Stimulated activated effector memory CD8-positive, alpha-beta T cell treated with anti-CD3 and anti-CD28 coated beads, Interleukin-12 subunit alpha, Interleukin-12 subunit beta, amount 100 ng/mL, for 72 hours (primary cell): ENCODE data around the gene CX3CR1.

Experiments used
- ATAC-seq: fragments of 150-1000 bp; cut with Tn5 transposase; 2 replicates; pipeline ENCODE4 v1.10.0; 2021
- DNase-seq, 2 donors: peaks; one replicate each; pipeline ENCODE4 v3.0.0; 2021 to 2022; ENCODE audit warnings: low spot score in 2 of 2
- H3K27ac Mint-ChIP-seq: one replicate; pipeline ENCODE4 v1.8.0; 2022; ENCODE audit warnings: mild to moderate bottlenecking, mixed read lengths
- H3K36me3 Mint-ChIP-seq: one replicate; pipeline ENCODE4 v1.8.0; 2022; ENCODE audit warnings: mild to moderate bottlenecking, mixed read lengths
- H3K4me1 Mint-ChIP-seq: one replicate; pipeline ENCODE4 v1.8.0; 2022; ENCODE audit warnings: mixed read lengths
- H3K4me3 Mint-ChIP-seq: one replicate; pipeline ENCODE4 v1.8.0; 2022; ENCODE audit warnings: mild to moderate bottlenecking, mixed read lengths
- H3K9me3 Mint-ChIP-seq: one replicate; pipeline ENCODE4 v1.8.0; 2022; ENCODE audit warnings: mixed read lengths

CX3CR1 gene

GRCh38 chr3:39299279-39299678, 19.4 kb upstream of the CX3CR1 start:
- Mint-ChIP-seq H3K27ac (no peak overlapping the region), H3K9me3 (peaks cover 21% of the 10 kb centered on the region), H3K36me3 (peaks cover 6% of the 10 kb centered on the region)

DNA sequence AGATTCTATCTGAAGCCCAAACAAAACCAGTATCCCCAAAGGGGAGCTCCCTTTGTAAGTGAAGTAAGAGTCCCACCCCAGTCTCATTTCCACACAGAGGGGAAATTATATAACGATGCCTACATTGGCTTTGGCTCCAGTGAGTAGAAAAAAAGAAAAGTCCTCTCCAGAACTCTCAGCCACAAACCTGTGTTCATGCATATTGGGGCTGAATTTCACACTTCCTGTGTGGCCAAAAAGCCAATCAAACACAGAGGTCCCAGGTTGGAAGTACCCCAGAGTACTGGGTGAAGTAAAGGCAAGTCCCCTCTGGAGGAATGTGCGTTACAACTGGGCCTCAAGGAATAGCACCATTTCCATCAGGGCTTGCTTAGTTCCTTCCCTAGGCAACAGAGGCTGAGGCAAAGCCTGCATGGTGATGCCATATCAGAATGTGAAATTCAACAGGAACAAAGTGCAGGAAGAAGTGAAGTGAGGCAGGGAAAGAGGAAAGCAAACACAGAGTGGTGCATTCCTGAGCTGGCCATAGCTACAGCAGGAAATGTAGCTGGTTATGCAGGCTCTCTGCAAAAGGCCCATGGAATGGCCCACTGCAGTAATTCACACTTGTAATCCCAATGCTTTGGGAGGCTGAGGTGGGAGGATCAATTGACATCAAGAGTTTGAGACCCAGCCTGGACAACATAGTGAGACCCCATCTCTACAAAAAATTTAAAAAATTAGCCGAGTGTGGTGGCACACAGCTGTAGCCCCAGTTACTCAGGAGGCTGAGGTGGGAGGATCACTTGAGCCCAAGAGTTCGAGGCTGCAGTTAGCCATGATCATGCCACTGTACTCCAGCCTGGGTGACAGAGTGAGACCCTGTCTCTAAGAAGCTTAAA, 16.6 kb upstream of the CX3CR1 start:
- Mint-ChIP-seq H3K4me1 (peaks cover 24% of the 10 kb centered on the region), H3K27ac (no peak overlapping the region), H3K9me3 (peaks cover 13% of the 10 kb centered on the region), H3K4me3 (no peak overlapping the region), H3K36me3 (peaks cover 6% of the 10 kb centered on the region)
- no peak for DNase-seq
- ATAC-seq: no peak

More at GRCh38 chr3:39299279-39299678, 19.4 kb upstream of the CX3CR1 start:
- no peak for ATAC-seq
- H3K4me1 Mint-ChIP-seq: peaks cover 13% of the 10 kb centered on the region
- no peak overlapping the region for H3K4me3 Mint-ChIP-seq
- DNase-seq: no peak

GRCh38 chr3:39295184-39295775, 15.4 kb upstream of the CX3CR1 start:
- DNase-seq: no peak
- Mint-ChIP-seq H3K27ac (no peak overlapping the region), H3K4me3 (no peak overlapping the region), H3K4me1 (peaks cover 25% of the 10 kb centered on the region), H3K36me3 (peaks cover 6% of the 10 kb centered on the region), H3K9me3 (peaks cover 11% of the 10 kb centered on the region)
- peak; percentile 89 for ATAC-seq

DNA sequence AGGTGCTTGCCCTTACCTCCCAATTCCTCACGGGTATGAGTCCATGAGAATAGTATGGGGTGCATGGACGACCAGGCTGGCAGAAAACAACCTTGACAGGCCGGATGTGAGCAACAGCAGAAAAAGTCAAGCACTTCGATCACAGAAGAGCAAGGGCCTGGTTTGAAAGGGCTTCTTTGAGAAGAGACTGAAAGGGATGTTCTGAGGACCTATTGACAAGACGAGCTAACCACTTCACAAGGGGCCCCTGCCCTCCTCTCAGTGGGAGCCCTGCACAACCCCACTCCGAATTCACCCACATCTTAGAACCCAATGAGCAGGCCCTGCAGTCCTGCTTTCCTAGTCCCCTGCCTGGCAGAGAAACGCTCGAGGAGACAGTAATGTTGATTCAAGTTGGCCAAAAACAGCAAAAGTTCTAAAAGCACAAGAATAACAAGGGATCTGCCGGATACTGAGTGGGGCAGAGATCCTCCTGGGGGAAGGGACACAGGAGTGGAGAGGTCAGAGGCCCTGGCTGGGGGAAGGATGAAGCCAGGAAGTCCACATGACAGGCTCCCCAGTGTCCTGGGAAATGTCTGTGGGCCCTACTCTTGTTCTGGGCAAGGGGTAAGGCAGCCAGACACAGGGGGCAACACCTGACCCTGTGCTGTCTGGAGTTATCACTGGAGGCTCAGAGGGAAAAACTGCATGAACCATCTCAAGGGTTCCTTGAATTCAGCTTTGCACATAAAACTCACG, 14.8 kb upstream of the CX3CR1 start:
- no peak for DNase-seq
- peaks cover 31% of the 10 kb centered on the region for H3K4me1 Mint-ChIP-seq
- no peak overlapping the region for H3K27ac Mint-ChIP-seq

GRCh38 chr3:39292961-39293360, 13.1 kb upstream of the CX3CR1 start:
- Mint-ChIP-seq H3K9me3 (no peaks in the 10 kb centered on the region), H3K4me3 (no peak overlapping the region), H3K27ac (no peak overlapping the region), H3K36me3 (no peaks in the 10 kb centered on the region), H3K4me1 (peaks cover 45% of the 10 kb centered on the region)
- DNase-seq (no peak), ATAC-seq (no peak)

More for the DNA sequence above, 14.8 kb upstream of the CX3CR1 start:
- peaks cover 6% of the 10 kb centered on the region for H3K36me3 Mint-ChIP-seq
- no peak overlapping the region for H3K4me3 Mint-ChIP-seq
- H3K9me3 Mint-ChIP-seq: peaks cover 7% of the 10 kb centered on the region
- ATAC-seq: no peak

DNA sequence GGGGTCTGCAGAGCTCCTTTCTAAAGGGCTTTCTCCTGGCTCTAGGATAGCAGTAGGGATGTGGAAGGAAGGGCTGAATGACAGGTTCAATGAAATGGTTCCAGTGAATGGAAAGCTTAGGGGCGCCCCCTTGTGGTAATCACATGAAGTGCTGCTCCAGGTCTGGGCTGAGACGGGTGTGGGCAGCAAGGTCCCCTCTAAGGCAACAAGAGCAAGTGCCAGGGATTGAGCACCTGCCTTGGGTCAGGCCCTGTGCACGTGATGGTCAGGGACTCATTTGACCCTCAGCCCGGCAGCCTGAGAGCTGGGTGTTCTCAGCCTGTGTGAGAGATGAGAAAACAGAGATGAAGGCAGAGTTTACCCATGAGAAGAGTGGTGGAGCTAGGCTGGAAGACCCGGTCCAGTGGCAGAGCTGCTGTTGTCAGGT, 12.1 kb upstream of the CX3CR1 start:
- DNase-seq (peak; percentile 78 to 91), ATAC-seq (peak; percentile 23)
- Mint-ChIP-seq H3K9me3 (no peaks in the 10 kb centered on the region), H3K36me3 (no peaks in the 10 kb centered on the region), H3K4me1 (peaks cover 48% of the 10 kb centered on the region), H3K27ac (peak overlapping the region; percentile 38), H3K4me3 (no peak overlapping the region)

GRCh38 chr3:39290255-39290654, 10.4 kb upstream of the CX3CR1 start:
- H3K4me1 Mint-ChIP-seq: peaks cover 41% of the 10 kb centered on the region
- ATAC-seq (no peak), DNase-seq (no peak)
- no peak overlapping the region for H3K4me3 Mint-ChIP-seq
- H3K9me3 Mint-ChIP-seq: no peaks in the 10 kb centered on the region
- peak overlapping the region; percentile 17 for H3K27ac Mint-ChIP-seq
- H3K36me3 Mint-ChIP-seq: no peaks in the 10 kb centered on the region

DNA sequence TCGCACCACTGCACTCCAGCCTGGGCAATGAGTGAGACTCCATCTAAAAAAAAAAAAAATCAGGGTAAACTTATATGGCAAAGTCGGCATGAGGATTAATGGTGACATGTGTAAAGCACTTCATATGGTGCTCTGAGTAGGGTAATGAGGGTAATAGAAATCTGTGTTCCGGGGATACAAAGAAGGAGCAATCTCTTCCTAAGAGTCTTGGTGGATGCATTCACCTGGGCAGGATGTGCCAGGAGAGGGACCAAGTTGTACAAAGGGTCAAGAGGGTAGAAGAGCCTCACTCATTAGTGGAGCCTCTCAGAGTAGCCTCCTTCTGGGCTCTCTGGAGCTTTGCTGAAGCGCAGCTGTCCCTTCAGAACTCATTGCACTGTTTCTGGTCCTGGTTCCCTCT, 9.3 kb upstream of the CX3CR1 start:
- no peak for DNase-seq
- Mint-ChIP-seq H3K27ac (no peak overlapping the region), H3K36me3 (no peaks in the 10 kb centered on the region), H3K9me3 (no peaks in the 10 kb centered on the region), H3K4me1 (peaks cover 43% of the 10 kb centered on the region), H3K4me3 (no peak overlapping the region)
- ATAC-seq: no peak

DNA sequence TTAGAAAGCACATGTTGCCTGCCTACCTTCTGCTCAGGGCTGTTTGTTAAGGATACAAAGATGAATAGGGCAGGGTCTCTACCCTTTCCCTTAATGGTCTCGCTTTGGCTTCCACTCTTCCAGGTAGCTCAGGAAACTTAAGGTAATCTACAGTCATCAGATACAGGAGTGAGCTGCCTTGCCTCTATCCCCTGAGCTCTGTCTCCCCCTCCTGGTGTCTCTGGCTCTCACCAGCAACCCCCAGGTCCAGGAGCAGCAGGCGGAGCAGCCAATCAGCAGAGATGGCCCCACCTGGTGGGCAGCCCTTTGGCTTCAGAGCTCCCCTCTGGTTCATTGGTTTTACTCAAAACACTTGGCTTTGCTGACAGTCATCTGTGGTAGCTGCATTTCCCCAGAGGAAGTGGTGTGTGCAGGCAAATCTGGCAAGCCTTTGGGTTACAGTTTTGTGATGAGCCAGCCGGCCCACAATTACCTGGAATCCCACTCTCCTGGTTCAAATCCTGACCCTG, 8.5 kb upstream of the CX3CR1 start:
- Mint-ChIP-seq H3K4me3 (no peak overlapping the region), H3K36me3 (no peaks in the 10 kb centered on the region), H3K9me3 (no peaks in the 10 kb centered on the region), H3K27ac (peak overlapping the region; percentile 75), H3K4me1 (peaks cover 43% of the 10 kb centered on the region)
- ATAC-seq (peak; percentile 99), DNase-seq (peak; percentile 71 to 90)

GRCh38 chr3:39287216-39288164, 7.7 kb upstream of the CX3CR1 start:
- H3K27ac Mint-ChIP-seq: peak overlapping the region; percentile 75
- H3K4me3 Mint-ChIP-seq: no peak overlapping the region
- peaks cover 40% of the 10 kb centered on the region for H3K4me1 Mint-ChIP-seq
- no peaks in the 10 kb centered on the region for H3K36me3 Mint-ChIP-seq
- DNase-seq (no peak), ATAC-seq (no peak)
- H3K9me3 Mint-ChIP-seq: no peaks in the 10 kb centered on the region

GRCh38 chr3:39286771-39287170, 6.9 kb upstream of the CX3CR1 start:
- Mint-ChIP-seq H3K4me1 (peaks cover 42% of the 10 kb centered on the region), H3K36me3 (no peaks in the 10 kb centered on the region), H3K9me3 (no peaks in the 10 kb centered on the region), H3K4me3 (no peak overlapping the region), H3K27ac (no peak overlapping the region)
- ATAC-seq: no peak
- no peak for DNase-seq

- no peak overlapping the region for H3K27ac Mint-ChIP-seq
- ATAC-seq: no peak
- no peak overlapping the region for H3K4me3 Mint-ChIP-seq
- no peaks in the 10 kb centered on the region for H3K36me3 Mint-ChIP-seq
- DNase-seq: no peak
- H3K9me3 Mint-ChIP-seq: no peaks in the 10 kb centered on the region
- H3K4me1 Mint-ChIP-seq: peaks cover 54% of the 10 kb centered on the region
These were observed 5.5 kb upstream of the CX3CR1 start for GRCh38 chr3:39285332-39285731.

DNA sequence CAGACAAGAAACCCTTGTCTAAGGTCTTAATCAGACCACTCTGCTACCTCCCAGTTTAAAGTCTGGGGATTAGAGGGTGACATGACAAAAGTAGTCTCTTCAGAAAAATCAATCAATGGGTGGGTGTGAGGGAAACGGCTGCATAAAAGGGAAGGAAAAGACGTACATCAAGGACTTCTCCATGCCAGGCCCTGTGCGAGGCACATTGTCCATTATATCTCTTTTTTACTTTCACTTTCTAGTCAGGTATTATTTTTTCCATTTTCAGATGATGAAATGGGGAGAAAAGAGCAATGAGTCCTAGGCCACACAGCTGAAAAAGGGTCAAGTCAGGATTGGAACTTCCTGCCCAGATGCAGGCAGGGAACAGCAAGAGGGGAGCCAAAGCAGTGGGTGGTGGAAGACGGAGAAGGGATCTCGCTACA, 4.6 kb upstream of the CX3CR1 start:
- peak overlapping the region; percentile 54 for H3K27ac Mint-ChIP-seq
- ATAC-seq: no peak

DNA sequence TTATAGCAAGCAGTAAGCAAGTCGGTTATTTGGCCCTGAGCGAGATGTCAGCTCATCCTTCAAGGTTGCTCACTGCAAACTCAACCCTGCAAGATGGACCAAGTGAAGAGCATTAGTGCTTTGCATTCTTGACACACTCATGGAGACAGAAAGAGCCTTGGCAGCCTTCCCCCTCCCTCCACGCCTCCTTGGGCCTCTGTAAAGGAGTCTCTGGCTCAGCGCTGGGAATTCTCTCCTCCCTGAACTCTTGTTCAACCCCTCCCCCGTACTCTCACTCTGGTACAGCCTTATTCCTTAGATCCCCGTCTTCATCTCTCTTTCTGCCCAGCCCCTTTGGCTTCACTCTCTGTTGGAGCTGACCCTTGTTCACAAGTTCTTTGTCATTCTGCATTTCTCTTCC, 2.2 kb upstream of the CX3CR1 start:
- Mint-ChIP-seq H3K27ac (peak overlapping the region; percentile 94), H3K36me3 (no peaks in the 10 kb centered on the region), H3K4me1 (peaks cover 54% of the 10 kb centered on the region), H3K9me3 (no peaks in the 10 kb centered on the region), H3K4me3 (peak overlapping the region; percentile 77)
- ATAC-seq (no peak), DNase-seq (peak in 1 of 2 donors; percentile 45)

More for the DNA sequence above, 4.6 kb upstream of the CX3CR1 start:
- Mint-ChIP-seq H3K4me1 (peaks cover 54% of the 10 kb centered on the region), H3K9me3 (no peaks in the 10 kb centered on the region), H3K4me3 (no peak overlapping the region), H3K36me3 (no peaks in the 10 kb centered on the region)
- DNase-seq: no peak
